HG03442 (cell line): Measurements from ENCODE around the gene JMJD1C.
A peak's percentile ranks its signal among the peaks of the same experiment; 100 is the strongest.

ENCODE experiments used
- ATAC-seq: cut with Tn5 transposase; IDR thresholded peaks from one replicate; pipeline ENCODE4 v1.9.1; 2021; ENCODE audit warnings: mild to moderate bottlenecking, moderate library complexity; ENCODE audit not compliant: unreplicated experiment

Gene JMJD1C

GRCh38 chr10:63264617-63265221 is 201.1 kb downstream of the JMJD1C start:
- ATAC-seq, result no peak

DNA sequence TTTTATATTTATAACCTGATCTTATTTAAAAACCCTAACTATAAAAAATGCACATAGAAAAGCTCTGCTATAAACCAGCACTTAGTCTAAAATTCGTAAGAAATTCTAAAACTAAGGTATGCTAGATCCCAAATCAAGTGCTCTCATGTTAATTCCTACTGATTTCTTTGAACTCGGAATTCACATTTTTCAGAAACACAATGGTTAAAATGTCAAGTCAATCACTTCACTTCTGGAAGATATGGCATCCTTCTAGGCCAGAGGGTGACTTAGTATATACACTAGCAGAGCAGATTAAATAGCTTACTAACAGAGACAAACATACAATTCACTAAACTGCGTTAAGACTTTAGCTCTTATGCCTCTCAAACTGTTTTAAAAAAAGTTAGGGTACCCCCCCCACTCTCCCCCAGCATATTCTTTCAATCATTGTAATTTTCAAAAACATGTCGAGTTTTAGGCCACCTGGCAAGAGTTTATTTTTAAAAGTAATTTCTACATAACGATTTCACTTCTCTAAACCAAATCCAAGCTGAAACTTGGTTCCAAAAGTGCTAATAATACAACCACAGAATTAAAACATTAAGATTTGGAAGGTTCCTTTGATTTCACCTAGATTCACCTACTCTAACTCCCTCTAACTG is 203.2 kb downstream of the JMJD1C start:
- no peak for ATAC-seq

DNA sequence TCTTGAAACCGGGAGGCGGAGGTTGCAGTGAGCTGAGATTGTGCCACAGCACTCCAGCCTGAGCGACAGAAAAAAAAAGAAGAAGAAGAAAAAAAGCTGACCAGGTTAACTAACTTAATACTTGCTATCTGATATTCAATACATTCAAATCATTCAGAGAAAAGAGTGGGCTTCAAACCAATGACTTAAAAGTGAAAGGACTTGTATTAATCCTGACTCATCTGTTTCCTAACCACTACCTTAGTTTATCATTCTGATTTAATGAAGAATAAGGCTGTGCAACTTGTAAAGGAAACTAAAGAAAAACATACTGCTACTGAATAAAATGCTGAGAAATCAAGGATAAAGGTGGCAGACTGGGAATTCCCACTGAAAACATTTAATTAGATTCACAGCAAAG is 204.3 kb downstream of the JMJD1C start:
- peak; percentile 40 for ATAC-seq

- ATAC-seq, result no peak
These were observed 204.9 kb downstream of the JMJD1C start for GRCh38 chr10:63260860-63261251.

- no peak for ATAC-seq
These were observed 205.5 kb downstream of the JMJD1C start for GRCh38 chr10:63260103-63260859.

DNA sequence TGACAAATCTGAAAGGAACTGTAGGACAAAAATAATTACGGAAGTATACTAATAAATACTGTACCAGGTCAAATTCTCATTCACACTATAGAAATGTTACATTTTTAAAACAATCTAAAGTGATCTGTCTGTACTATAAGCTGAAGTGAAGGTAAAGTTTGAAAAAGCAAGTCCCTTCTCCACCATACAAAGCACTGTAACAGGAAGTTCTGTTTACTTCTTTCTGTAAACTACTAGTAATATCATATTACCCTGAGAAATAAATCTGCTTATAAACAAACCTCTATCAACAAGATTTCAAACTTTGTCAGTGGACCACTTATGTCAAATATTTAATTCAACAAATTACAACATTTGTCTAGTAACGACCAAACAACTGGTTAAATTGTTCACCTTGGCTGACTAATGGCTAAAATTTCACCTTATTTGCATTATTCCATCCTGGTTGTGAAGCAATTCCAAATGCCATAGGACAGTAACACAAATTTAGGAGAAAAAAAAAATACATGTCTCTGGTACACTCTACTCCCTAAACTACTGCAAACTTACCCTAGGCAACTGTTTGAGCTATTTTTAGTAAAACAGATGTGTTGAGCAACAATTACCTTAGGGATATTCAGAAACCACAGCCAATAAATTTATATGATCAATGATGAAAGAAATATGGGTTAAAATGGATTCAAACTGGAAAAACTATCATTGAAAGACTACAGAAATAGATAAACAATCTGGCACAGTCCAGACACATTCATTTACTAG is 206.7 kb downstream of the JMJD1C start:
- no peak for ATAC-seq

- no peak for ATAC-seq
These were observed 208.0 kb downstream of the JMJD1C start for GRCh38 chr10:63257778-63258177.

DNA sequence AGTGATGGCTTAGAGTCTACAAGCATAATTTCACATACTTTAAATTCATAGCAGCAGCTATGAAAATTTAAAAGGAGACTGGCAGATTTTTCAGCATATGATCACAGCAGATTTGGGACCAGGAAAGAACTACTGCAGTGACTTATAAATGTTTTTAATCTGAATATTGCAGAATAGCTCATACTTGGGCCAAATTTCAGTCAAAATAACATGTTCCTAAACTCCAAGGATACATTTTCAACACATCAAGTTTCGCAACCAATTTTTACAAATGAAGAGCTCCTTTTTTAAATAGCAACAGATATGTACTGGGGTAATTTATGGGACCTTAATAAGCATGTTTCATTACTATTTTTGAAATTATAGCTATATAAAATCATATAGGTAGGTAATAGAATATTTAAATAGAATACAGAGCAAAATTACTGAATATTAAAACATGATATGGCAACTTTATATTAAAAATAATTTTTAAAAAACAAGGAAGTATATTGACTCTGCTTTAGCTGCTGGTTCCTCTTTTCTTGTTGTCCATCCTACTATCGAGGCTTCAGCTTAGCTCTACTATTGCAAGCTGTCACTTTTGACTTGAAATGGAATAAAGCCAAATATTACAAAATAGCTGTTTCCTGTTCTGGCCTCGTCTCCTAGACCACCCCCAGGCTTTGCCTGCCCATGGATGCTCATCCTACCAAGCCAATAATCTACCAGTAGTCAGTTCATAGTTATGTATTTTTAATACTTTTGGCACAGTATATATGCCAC is 209.6 kb downstream of the JMJD1C start:
- ATAC-seq, result no peak

GRCh38 chr10:63255316-63255715 is 210.5 kb downstream of the JMJD1C start:
- ATAC-seq, result no peak

- ATAC-seq, result no peak
These were observed 212.7 kb downstream of the JMJD1C start for GRCh38 chr10:63253040-63253439.

- no peak for ATAC-seq
These were observed 213.5 kb downstream of the JMJD1C start for GRCh38 chr10:63252095-63252762.

- no peak for ATAC-seq
These were observed 215.7 kb downstream of the JMJD1C start for GRCh38 chr10:63250032-63250431.

GRCh38 chr10:63247771-63248170 is 218.0 kb downstream of the JMJD1C start:
- ATAC-seq, result no peak

GRCh38 chr10:63246356-63246755 is 219.4 kb downstream of the JMJD1C start:
- no peak for ATAC-seq

DNA sequence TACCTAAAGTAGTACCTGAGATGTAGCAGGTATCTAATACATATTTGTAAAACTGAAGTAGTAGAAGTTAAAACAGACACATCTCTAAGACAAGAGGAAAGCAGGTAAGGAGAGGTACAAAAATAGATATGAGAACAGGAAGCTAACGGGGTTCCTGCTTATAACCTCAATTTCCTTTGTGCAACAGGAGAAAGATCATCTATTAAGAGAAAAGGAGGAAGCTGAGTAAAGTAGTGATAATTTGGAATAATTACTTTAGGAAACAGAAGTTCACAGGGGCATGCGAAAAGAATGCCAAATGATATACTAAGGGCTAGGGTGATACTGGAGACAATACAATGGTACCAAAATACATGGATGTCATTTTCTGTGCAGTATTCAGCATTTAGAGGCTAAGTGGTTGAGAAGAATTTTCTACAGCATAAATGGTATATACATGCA is 223.9 kb downstream of the JMJD1C start:
- ATAC-seq, result no peak

DNA sequence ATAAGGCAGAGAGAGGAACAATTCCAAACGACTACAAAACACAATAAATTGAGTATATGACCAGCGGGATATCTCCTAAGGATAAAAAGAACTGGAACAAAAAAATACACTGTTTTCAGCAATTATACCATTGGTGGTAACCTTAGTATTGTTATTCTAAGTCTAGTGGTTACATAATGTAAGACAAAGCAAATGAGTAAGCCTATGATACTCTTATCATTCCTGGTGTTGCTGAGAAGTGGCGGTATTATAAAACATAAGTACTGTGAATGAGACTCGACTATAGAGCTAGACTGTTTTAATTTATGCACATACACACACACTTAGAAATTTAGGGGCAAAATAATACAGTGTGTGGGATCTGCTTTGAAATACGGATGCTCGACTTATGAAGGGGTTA is 225.0 kb downstream of the JMJD1C start:
- ATAC-seq, result no peak

DNA sequence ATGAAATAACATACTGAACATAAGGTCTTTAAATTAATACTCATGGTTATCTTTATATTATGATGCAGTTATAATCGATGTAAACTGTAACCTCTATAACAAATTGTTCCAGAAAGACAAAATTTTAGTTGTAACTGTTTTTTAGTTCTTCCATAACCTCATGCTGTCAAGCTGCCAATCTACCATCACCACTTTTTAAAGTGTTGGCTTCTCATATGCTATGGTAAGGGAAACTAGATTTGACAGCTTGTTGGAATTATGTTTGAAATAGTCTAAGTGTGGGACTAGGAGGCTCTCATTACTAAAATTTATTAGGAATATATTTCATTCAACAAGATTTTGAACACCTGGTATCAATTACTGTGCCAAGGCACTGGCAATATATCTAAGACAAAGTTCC is 227.3 kb downstream of the JMJD1C start:
- no peak for ATAC-seq

DNA sequence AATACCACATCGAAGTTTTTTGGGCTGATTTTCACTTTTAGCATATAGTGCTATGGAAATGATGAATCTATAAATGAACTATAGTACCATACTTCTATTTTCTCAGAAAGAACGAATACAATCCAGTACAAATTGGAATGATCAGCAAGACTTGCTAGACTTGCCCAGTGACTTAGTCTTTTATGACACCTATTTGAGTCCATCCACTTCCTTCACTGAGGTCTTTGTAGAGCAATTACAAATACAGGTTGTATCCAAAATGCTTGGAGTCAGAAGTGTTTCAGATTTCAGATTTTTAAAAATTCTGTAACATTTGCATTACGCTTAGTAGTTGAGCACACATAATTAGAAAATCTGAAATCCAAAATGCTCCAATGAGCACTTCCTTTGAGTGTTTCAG is 228.4 kb downstream of the JMJD1C start:
- no peak for ATAC-seq

DNA sequence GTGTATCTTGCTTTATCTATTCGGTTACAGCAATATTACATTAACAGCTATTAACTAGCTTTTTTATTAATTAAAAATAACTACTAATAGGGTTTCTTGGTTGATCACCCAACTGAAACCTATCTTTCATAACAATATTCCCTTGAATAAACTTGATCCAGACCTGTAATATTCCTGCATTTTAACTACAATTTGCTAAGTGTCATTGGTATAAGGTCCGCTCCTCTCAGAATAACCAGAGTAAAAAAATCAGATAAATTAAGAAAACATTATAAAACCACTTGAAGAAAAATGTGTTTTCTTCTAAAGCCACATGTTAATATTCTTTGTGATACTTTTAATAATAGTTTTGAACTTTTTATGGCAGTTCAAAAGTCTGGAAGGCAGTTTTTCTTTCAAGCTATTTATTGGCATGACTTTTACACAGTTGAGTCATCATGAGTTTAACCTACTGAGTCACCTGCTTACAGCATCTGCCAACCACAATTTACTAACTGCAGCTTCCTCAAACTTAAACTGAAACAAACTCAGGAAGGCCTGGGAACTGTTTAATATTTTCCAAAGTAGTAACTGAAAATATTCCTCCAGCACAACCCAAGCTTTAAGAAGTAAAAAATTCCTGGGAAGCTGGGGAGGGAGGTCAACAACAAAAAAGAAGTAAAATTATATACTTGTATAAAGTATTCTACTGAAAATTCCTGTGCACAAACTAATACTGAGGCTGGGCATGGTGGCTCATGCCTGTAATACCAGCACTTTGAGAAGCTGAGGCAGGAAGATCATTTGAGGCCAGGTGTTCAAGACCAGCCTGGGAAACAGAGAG is 229.5 kb downstream of the JMJD1C start:
- peak; percentile 94 for ATAC-seq
